ENCODE measurements around the gene CENPS.

GRCh38 chr1:10383630-10384029 lies 46.6 kb upstream of the CENPS start:
- TF ChIP-seq CTCF (conservative IDR thresholded peaks at IDR 0.05; ENCODE audit: low read length) (no peak), EZH2phosphoT487 (IDR thresholded peaks at IDR 0.05; ENCODE audit: borderline replicate concordance, low read depth, low read length) (no peak)
